Measurements from ENCODE around the gene GCC2. TPM values are rescaled to one million over a fixed set of nuclear protein-coding genes. Genes with fewer than 3 reads are reported as not detected.
"Not testable (repeated sequence)": the region's sequence is repeated elsewhere in the genome, so short reads cannot be mapped to it uniquely, and the experiment has no call there.

The GCC2 gene
- polyA plus RNA-seq, 5 donors: 31.4 to 73.0 (median 62.3) TPM

- no peak for DNase-seq
Observed at GRCh38 chr2:108428286-108429009, 20.6 kb upstream of the GCC2 start.

GRCh38 chr2:108435578-108435977, 13.4 kb upstream of the GCC2 start:
- not testable (repeated sequence) for DNase-seq

DNA sequence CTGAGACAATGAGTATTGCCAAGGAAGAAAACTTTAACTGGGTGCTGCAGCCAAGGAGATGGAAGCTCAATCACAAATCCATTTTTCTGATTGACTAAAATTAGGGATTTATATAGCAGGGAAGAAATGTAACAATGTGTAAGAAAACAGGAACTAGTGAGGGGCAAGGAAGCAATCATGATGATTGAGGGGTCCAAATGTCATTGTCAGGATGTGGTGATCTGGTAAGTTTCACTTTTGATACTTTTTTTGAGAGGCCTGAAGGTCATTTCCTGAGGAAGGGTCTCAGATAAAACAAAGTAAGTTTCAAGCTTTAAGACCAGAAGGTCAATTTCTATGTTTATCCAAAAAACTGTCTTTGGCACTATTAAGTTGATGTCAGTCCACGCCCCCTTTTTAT, 12.0 kb upstream of the GCC2 start:
- DNase-seq: no peak

GRCh38 chr2:108441712-108442111, 7.3 kb upstream of the GCC2 start:
- no peak for DNase-seq

GRCh38 chr2:108444941-108445840, 3.8 kb upstream of the GCC2 start:
- DNase-seq: no peak

DNA sequence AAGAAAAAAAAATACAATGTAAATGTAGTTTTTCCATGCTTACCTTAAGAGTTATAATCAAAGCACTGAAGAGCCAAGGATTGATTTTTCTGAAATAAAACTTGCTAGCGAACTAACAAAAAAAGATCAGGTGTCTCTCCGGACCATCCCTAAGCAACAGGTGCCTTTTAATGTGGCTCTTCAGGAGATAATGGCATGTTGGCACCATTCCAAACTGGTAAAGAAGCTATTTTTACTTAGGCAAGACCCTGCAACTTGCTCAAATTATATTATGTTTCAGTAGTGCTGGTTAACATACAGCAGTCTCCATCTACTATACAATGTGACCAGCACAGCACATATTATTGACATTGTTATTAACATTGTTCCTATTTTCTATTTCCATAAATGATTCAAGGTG, 2.3 kb upstream of the GCC2 start:
- no peak for DNase-seq

DNA sequence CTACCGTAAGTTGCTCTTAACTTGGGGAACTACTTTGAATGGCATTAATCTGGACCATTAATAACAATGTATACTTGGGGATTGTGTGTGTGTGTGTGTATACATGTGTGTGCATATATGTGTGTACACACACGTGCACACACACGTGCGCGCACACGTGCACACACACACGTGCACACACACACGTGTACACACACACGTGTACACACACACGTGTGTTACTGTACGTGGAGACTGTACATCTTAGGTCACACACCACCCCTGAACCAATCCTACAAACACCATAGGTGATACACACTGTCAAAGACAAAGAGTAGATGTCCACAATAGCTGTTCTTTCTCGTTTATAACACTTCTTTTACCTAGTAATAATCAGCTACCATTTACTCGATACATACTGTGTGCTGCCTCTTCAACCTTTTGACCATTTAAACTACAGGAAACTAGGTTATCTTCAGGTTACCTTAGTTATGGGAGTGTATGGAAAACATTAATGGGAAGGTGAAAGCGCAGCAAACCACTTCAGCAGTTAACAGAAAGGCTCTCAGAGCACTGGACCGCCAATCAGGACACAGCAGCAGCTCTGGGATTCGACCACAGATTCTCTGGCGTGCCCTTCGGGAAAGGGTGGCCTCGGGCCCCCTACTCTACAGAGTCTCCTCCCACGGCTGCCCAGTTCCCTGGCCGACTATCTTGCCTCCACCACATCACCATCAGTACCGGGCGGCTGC, 894 bp upstream of the GCC2 start:
- DNase-seq: peak; percentile 5 to 12

DNA sequence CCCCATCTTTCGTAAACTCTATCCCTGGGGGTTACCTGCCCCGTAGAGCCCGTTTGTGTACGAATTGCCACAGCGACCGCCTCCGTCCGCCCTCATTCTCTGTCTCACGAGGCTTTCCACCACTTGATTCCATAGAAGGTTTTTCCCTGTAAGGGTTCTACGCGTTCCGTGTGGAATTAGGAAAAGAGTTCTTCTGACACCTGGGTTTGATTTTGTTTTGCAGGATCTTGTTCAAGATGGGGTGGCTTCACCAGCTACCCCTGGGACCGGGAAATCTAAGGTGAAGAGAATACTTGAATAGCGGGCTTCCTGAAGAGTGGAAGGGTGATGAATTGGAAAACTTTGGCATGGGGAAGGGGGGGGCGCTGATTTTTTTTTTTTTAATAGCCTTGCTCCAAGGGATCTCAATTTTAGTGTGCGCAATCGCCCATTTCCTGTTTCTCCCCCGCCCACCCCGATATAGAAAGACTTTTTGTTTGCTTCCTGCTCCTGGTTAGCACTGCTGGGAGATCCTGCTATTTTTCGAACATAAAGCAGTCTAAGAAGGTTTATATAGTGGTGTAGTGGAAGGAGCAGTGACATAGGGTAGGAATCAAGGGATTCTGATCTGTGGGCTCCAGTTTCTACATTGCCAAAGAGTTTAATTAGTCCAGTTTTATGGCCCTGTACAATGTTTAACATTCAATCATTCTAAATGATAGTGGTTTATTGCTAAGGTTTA, 564 bp downstream of the GCC2 start:
- no peak for DNase-seq

DNA sequence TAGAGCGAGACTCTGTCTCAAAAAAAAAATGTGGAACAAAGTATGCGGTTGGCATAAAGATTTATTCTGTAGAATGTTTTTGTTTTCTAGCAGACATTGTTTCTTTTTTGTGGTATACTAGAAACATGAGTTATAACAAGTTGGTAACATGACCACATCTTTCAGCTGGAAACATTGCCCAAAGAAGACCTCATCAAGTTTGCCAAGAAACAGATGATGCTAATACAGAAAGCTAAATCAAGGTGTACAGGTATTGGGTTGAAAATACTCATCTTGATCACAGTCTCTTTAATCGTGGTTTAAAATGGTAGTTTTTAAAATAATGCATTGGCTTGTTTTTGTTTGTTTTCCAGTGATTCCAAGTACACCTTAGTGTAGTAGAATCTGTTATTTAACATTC, 1.9 kb downstream of the GCC2 start:
- no peak for DNase-seq

GRCh38 chr2:108451976-108452375, 3.0 kb downstream of the GCC2 start:
- no peak for DNase-seq

GRCh38 chr2:108453530-108453929, 4.5 kb downstream of the GCC2 start:
- not testable (repeated sequence) for DNase-seq

GRCh38 chr2:108454440-108454839, 5.4 kb downstream of the GCC2 start:
- DNase-seq: no peak

GRCh38 chr2:108455571-108455970, 6.6 kb downstream of the GCC2 start:
- no peak for DNase-seq

- DNase-seq: no peak
Observed at GRCh38 chr2:108458082-108458481, 9.1 kb downstream of the GCC2 start.

- no peak for DNase-seq
Observed at GRCh38 chr2:108459441-108459840, 10.4 kb downstream of the GCC2 start.

DNA sequence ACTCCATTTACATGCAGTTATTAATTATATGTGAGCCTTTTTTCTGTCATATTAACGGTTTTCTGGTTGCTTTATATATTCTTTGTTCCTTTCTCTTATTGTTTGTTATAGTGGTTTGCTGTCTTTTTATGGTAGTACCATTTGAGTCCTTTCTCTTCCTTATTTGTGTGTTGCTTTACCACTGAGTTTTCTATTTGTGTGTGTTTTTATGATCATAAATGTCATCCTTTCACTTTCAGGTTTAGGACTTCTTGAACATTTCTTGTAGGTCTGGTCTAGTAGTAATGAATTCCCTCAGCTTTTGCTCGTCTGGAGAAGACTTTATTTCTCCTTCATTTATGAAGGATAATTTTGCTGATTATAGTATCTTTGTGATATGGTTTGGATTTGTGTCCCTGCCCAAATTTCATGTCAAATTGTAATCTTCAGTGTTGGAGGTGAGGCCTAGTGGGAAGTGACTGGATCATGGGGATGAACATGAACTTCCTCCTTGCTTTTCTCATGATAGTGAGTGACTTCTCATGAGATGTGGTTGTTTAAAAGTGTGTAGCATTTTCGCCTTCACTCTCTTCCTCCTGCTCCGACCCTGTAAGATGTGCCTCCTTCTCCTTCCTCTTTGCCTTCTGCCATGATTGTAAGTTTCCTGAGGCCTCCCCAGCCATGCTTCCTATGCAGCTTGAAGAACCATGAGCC, 11.5 kb downstream of the GCC2 start:
- DNase-seq: no peak

GRCh38 chr2:108477099-108477498, 28.1 kb downstream of the GCC2 start:
- no peak for DNase-seq

DNA sequence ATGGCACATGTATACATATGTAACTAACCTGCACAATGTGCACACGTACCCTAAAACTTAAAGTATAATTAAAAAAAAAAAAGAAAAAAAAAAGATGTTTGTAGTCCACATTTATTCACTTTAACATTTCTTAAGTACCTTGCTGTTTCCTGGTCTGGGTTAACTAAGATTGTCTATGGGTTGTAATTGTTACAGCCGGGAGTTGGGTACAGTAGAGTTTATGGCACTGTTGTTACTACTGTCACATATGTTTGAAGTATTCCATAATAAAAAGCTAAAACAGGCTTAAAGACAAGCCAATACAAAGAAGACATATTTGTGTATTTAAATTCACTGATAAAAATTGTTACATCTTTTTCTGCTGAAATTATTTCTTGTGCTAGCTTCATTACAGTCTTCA, 36.2 kb downstream of the GCC2 start:
- no peak for DNase-seq

- DNase-seq: no peak
Observed at GRCh38 chr2:108490506-108491122, 41.6 kb downstream of the GCC2 start.

- DNase-seq: no peak
Observed at GRCh38 chr2:108491848-108492247, 42.8 kb downstream of the GCC2 start.

DNA sequence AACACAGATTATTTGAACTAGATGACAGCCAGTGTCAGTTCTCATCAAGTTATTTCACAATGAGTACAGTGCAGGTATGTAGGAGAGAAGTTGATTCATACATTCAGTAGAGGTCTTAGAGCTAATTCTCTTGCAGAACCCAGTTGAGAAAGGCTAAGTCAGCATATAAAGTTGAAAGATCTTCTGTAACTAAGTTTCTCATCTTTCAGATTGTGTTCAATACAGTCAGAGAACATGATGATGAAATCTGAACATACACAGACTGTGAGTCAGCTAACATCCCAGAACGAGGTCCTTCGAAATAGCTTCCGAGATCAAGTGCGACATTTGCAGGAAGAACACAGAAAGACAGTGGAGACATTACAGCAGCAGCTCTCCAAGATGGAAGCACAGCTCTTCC, 43.4 kb downstream of the GCC2 start:
- DNase-seq: no peak

Measured in right lung (tissue), 5 donors.